Type B pancreatic cell (in vitro differentiated cells): ENCODE measurements around the gene KPNB1. TPM values are rescaled to one million over a fixed set of nuclear protein-coding genes. Genes with fewer than 3 reads are reported as not detected.

ENCODE experiments used
- DNase-seq: peaks from one replicate; pipeline ENCODE4 v3.0.0; 2021; ENCODE audit warnings: mixed read lengths; ENCODE audit not compliant: unreplicated experiment; ENCODE audit errors: extremely low spot score
- H3K27ac Mint-ChIP-seq: 2 replicates; pipeline ENCODE4 v1.8.0; 2021; ENCODE audit warnings: mild to moderate bottlenecking, mixed read lengths
- H3K27me3 Mint-ChIP-seq: 2 replicates; pipeline ENCODE4 v1.8.0; 2021; ENCODE audit warnings: mixed read lengths
- H3K36me3 Mint-ChIP-seq: 2 replicates; pipeline ENCODE4 v1.8.0; 2021; ENCODE audit warnings: mixed read lengths
- H3K4me1 Mint-ChIP-seq: one replicate; pipeline ENCODE4 v1.8.0; 2021; ENCODE audit warnings: mixed read lengths; ENCODE audit not compliant: unreplicated experiment
- H3K4me3 Mint-ChIP-seq: 2 replicates; pipeline ENCODE4 v1.8.0; 2021; ENCODE audit warnings: mild to moderate bottlenecking, mixed read lengths
- H3K9me3 Mint-ChIP-seq: 2 replicates; pipeline ENCODE4 v1.8.0; 2021; ENCODE audit warnings: mixed read lengths
- CTCF ChIP-seq: fragments of 200-600 bp; sonication (generic); conservative IDR thresholded peaks from 2 replicates; pipeline ENCODE4 v1.5.0; 2021; ENCODE audit warnings: antibody characterized with exemption, mild to moderate bottlenecking
- long read RNA-seq: library from polyadenylated mRNA; unstranded; transcript quantifications from one replicate; pipeline ENCODE4 v2.0.0, GENCODE V29; 2020
- total RNA-seq: library from RNA; stranded (reverse); gene quantifications from 2 replicates; pipeline ENCODE4 v1.2.1, GENCODE V29; 2021; ENCODE audit warnings: low replicate concordance

The KPNB1 gene
- total RNA-seq = 300 and 372 TPM in 2 replicates
- long read RNA-seq, full-length matches to known transcripts = 18 of 130 reads
- long read RNA-seq, partial matches to known transcripts = 100 of 130 reads
- long read RNA-seq, other reads (novel, unspliced or antisense) = 12 of 130 reads

- TF ChIP-seq CTCF = no peak
- Mint-ChIP-seq H3K27me3 (no peaks in the 10 kb centered on the region), H3K4me3 (peak within 1 kb of the TSS; percentile 97), H3K27ac (peak within 1 kb of the TSS; percentile 96), H3K9me3 (no peaks in the 10 kb centered on the region), H3K36me3 (peaks cover 12% of the 10 kb centered on the region), H3K4me1 (peaks cover 20% of the 10 kb centered on the region)
- DNase-seq = peak; percentile 99
These were observed at the start of gene KPNB1 for GRCh38 chr17:47649153-47649971. KPNB1 (plus strand) TSS chr17:47649919; CDS start chr17:47650245, 326 bp downstream.

- DNase-seq = no peak
- peak overlapping the region; percentile 52 for H3K27ac Mint-ChIP-seq
- no peaks in the 10 kb centered on the region for H3K9me3 Mint-ChIP-seq
- no peaks in the 10 kb centered on the region for H3K27me3 Mint-ChIP-seq
- peaks cover 39% of the 10 kb centered on the region for H3K36me3 Mint-ChIP-seq
- no peak overlapping the region for H3K4me3 Mint-ChIP-seq
- TF ChIP-seq CTCF = no peak
- peaks cover 22% of the 10 kb centered on the region for H3K4me1 Mint-ChIP-seq
These were observed 45.7 kb upstream of the KPNB1 start for GRCh38 chr17:47603830-47604597.

- H3K4me3 Mint-ChIP-seq = peak overlapping the region; percentile 21
- peaks cover 37% of the 10 kb centered on the region for H3K36me3 Mint-ChIP-seq
- peak overlapping the region; percentile 52 for H3K27ac Mint-ChIP-seq
- no peak for DNase-seq
- no peaks in the 10 kb centered on the region for H3K9me3 Mint-ChIP-seq
- H3K27me3 Mint-ChIP-seq = no peaks in the 10 kb centered on the region
- TF ChIP-seq CTCF = no peak
- H3K4me1 Mint-ChIP-seq = peaks cover 22% of the 10 kb centered on the region
These were observed 45.2 kb upstream of the KPNB1 start for GRCh38 chr17:47604598-47604927.

- no peak for TF ChIP-seq CTCF
- no peak overlapping the region for H3K4me3 Mint-ChIP-seq
- H3K9me3 Mint-ChIP-seq = no peaks in the 10 kb centered on the region
- no peaks in the 10 kb centered on the region for H3K27me3 Mint-ChIP-seq
- H3K36me3 Mint-ChIP-seq = peaks cover 41% of the 10 kb centered on the region
- H3K4me1 Mint-ChIP-seq = peaks cover 22% of the 10 kb centered on the region
- DNase-seq = no peak
- no peak overlapping the region for H3K27ac Mint-ChIP-seq
These were observed 44.7 kb upstream of the KPNB1 start for GRCh38 chr17:47605011-47605410.

- H3K27me3 Mint-ChIP-seq = no peaks in the 10 kb centered on the region
- H3K4me1 Mint-ChIP-seq = peaks cover 22% of the 10 kb centered on the region
- peak overlapping the region; percentile 4 for H3K4me3 Mint-ChIP-seq
- H3K27ac Mint-ChIP-seq = peak overlapping the region; percentile 63
- no peak for TF ChIP-seq CTCF
- DNase-seq = no peak
- no peaks in the 10 kb centered on the region for H3K9me3 Mint-ChIP-seq
- H3K36me3 Mint-ChIP-seq = peaks cover 39% of the 10 kb centered on the region
These were observed 42.2 kb upstream of the KPNB1 start for GRCh38 chr17:47607481-47607880.
